Neural progenitor cell (in vitro differentiated cells): Measurements from ENCODE around the gene FRY. TPM values are rescaled to one million over a fixed set of nuclear protein-coding genes. Genes with fewer than 3 reads are reported as not detected.

Source experiments
- DNase-seq: peaks from one replicate; pipeline ENCODE4 v3.0.0-alpha.2; 2016; ENCODE audit warnings: low spot score
- H2AFZ ChIP-seq: fragments of 200-600 bp; sonication (generic); replicated peaks from 2 replicates; pipeline ENCODE4 v1.6.1; 2016; ENCODE audit warnings: antibody characterized with exemption
- H3F3A ChIP-seq: fragments of 200-600 bp; sonication (generic); 2 replicates; pipeline ENCODE4 v1.6.1; 2016; ENCODE audit warnings: antibody characterized with exemption, low read depth
- H3K27ac ChIP-seq: fragments of 200-600 bp; sonication (generic); 2 replicates; pipeline ENCODE4 v1.5.1; 2016; ENCODE audit warnings: mild to moderate bottlenecking
- H3K27me3 ChIP-seq: fragments of 200-600 bp; sonication (generic); 2 replicates; pipeline ENCODE4 v1.6.1; 2016; ENCODE audit warnings: mild to moderate bottlenecking, moderate library complexity
- H3K36me3 ChIP-seq: fragments of 200-600 bp; sonication (generic); 2 replicates; pipeline ENCODE4 v1.5.1; 2016
- H3K4me1 ChIP-seq: fragments of 200-600 bp; sonication (generic); 2 replicates; pipeline ENCODE4 v1.6.1; 2016; ENCODE audit warnings: mixed run types
- H3K4me2 ChIP-seq: fragments of 200-600 bp; sonication (generic); 2 replicates; pipeline ENCODE4 v1.6.1; 2016
- H3K4me3 ChIP-seq: fragments of 200-600 bp; sonication (generic); 2 replicates; pipeline ENCODE4 v1.5.1; 2016
- H3K79me2 ChIP-seq: fragments of 200-600 bp; sonication (generic); 2 replicates; pipeline ENCODE4 v1.6.1; 2016; ENCODE audit warnings: low read depth
- H3K9ac ChIP-seq: fragments of 200-600 bp; sonication (generic); 2 replicates; pipeline ENCODE4 v1.6.1; 2016
- H3K9me3 ChIP-seq: fragments of 200-600 bp; sonication (generic); 2 replicates; pipeline ENCODE4 v1.5.1; 2016; ENCODE audit warnings: low read depth
- H4K20me1 ChIP-seq: fragments of 200-600 bp; sonication (generic); 2 replicates; pipeline ENCODE4 v1.6.1; 2016; ENCODE audit warnings: low read depth
- H3K27ac Mint-ChIP-seq: 3 replicates; pipeline ENCODE4 v1.8.0; 2021; ENCODE audit warnings: mixed read lengths
- H3K27me3 Mint-ChIP-seq: 2 replicates; pipeline ENCODE4 v1.8.0; 2022; ENCODE audit warnings: low read depth, mild to moderate bottlenecking, inconsistent platforms, moderate library complexity, mixed read lengths; ENCODE audit not compliant: insufficient read depth
- H3K36me3 Mint-ChIP-seq: 3 replicates; pipeline ENCODE4 v1.8.0; 2021; ENCODE audit warnings: mixed read lengths
- H3K4me1 Mint-ChIP-seq: 3 replicates; pipeline ENCODE4 v1.8.0; 2021; ENCODE audit warnings: mixed read lengths
- H3K4me3 Mint-ChIP-seq: 3 replicates; pipeline ENCODE4 v1.8.0; 2021; ENCODE audit warnings: mild to moderate bottlenecking, moderate library complexity, mixed read lengths
- H3K9me3 Mint-ChIP-seq: 3 replicates; pipeline ENCODE4 v1.8.0; 2020; ENCODE audit warnings: mixed read lengths
- CTCF ChIP-seq: fragments of 200-600 bp; sonication (generic); IDR thresholded peaks from 2 replicates; pipeline ENCODE4 v1.5.1; 2017; ENCODE audit warnings: antibody characterized with exemption, mild to moderate bottlenecking
- EZH2 ChIP-seq: fragments of 200-600 bp; sonication (generic); IDR thresholded peaks from 2 replicates; pipeline ENCODE4 v1.6.1; 2017; ENCODE audit warnings: antibody characterized with exemption, mild to moderate bottlenecking, moderate library complexity
- EZH2phosphoT487 ChIP-seq: fragments of 200-600 bp; sonication (generic); IDR thresholded peaks from 2 replicates; pipeline ENCODE4 v1.6.1; 2017; ENCODE audit warnings: antibody characterized with exemption
- total RNA-seq: library from RNA; depleted of rRNA; stranded (reverse); fragments of >200 nt; gene quantifications from 2 replicates; pipeline ENCODE4 v1.2.3, GENCODE V29; 2015; ENCODE audit warnings: low replicate concordance

Gene FRY
- total RNA-seq, 1 donor from 2014 or later = 12.6 TPM

GRCh38 chr13:32067149-32067961 is 35.8 kb downstream of the FRY start:
- no peak overlapping the region for H3K27ac Mint-ChIP-seq
- no peaks in the 10 kb centered on the region for H3K36me3 ChIP-seq
- H4K20me1 ChIP-seq = no peaks in the 10 kb centered on the region
- H3K27ac ChIP-seq = no peak overlapping the region
- H3K36me3 Mint-ChIP-seq = no peaks in the 10 kb centered on the region
- no peaks in the 10 kb centered on the region for H3K9me3 ChIP-seq
- no peak overlapping the region for H2AFZ ChIP-seq
- no peak overlapping the region for H3K4me3 ChIP-seq
- peaks cover 3% of the 10 kb centered on the region for H3K79me2 ChIP-seq
- H3K4me1 Mint-ChIP-seq = no peaks in the 10 kb centered on the region
- H3K9me3 Mint-ChIP-seq = peaks cover 9% of the 10 kb centered on the region
- H3K27me3 Mint-ChIP-seq = peaks cover 3% of the 10 kb centered on the region
- TF ChIP-seq CTCF = no peak
- TF ChIP-seq EZH2 = no peak
- TF ChIP-seq EZH2phosphoT487 = no peak
- H3K4me1 ChIP-seq = no peaks in the 10 kb centered on the region
- no peak overlapping the region for H3K4me2 ChIP-seq
- no peak overlapping the region for H3K4me3 Mint-ChIP-seq
- H3F3A ChIP-seq = no peaks in the 10 kb centered on the region
- no peak overlapping the region for H3K9ac ChIP-seq
- no peaks in the 10 kb centered on the region for H3K27me3 ChIP-seq
- no peak for DNase-seq

- DNase-seq = no peak
- Histone ChIP-seq H4K20me1 (no peaks in the 10 kb centered on the region), H3K4me2 (no peak overlapping the region), H3K9ac (no peak overlapping the region), H3K27ac (no peak overlapping the region), H3K9me3 (no peaks in the 10 kb centered on the region), H2AFZ (no peak overlapping the region), H3K4me1 (no peaks in the 10 kb centered on the region), H3K79me2 (peaks cover 3% of the 10 kb centered on the region), H3K4me3 (no peak overlapping the region), H3K36me3 (no peaks in the 10 kb centered on the region), H3K27me3 (no peaks in the 10 kb centered on the region), H3F3A (no peaks in the 10 kb centered on the region)
- TF ChIP-seq CTCF = no peak
- no peak for TF ChIP-seq EZH2
- no peak for TF ChIP-seq EZH2phosphoT487
- Mint-ChIP-seq H3K4me3 (no peak overlapping the region), H3K9me3 (peaks cover 9% of the 10 kb centered on the region), H3K4me1 (no peaks in the 10 kb centered on the region), H3K27ac (no peak overlapping the region), H3K27me3 (peaks cover 4% of the 10 kb centered on the region), H3K36me3 (no peaks in the 10 kb centered on the region)
Observed at GRCh38 chr13:32068255-32068654, 36.7 kb downstream of the FRY start.

GRCh38 chr13:32073180-32073864 is 41.7 kb downstream of the FRY start:
- no peak overlapping the region for H3K9ac ChIP-seq
- TF ChIP-seq CTCF (no peak), EZH2 (no peak), EZH2phosphoT487 (no peak)
- H3K9me3 Mint-ChIP-seq = peaks cover 9% of the 10 kb centered on the region
- no peak overlapping the region for H3K4me3 Mint-ChIP-seq
- no peak overlapping the region for H3K27ac ChIP-seq
- no peaks in the 10 kb centered on the region for H3K9me3 ChIP-seq
- DNase-seq = no peak
- H2AFZ ChIP-seq = no peak overlapping the region
- no peak overlapping the region for H3K4me3 ChIP-seq
- no peak overlapping the region for H3K4me2 ChIP-seq
- H3F3A ChIP-seq = no peaks in the 10 kb centered on the region
- no peaks in the 10 kb centered on the region for H3K4me1 Mint-ChIP-seq
- no peaks in the 10 kb centered on the region for H3K4me1 ChIP-seq
- peaks cover 3% of the 10 kb centered on the region for H3K79me2 ChIP-seq
- no peaks in the 10 kb centered on the region for H3K36me3 ChIP-seq
- no peaks in the 10 kb centered on the region for H3K27me3 ChIP-seq
- H3K27ac Mint-ChIP-seq = no peak overlapping the region
- no peaks in the 10 kb centered on the region for H4K20me1 ChIP-seq
- no peaks in the 10 kb centered on the region for H3K36me3 Mint-ChIP-seq
- peaks cover 5% of the 10 kb centered on the region for H3K27me3 Mint-ChIP-seq
